ENCODE data around the gene NHEJ1. TPM values are rescaled to one million over a fixed set of nuclear protein-coding genes. Genes with fewer than 3 reads are reported as not detected.

NHEJ1 gene
- total RNA-seq, 4 donors from 2014 or later = 8.6 to 13.8 (median 11.9) TPM

GRCh38 chr2:219171231-219171651 lies 10.6 kb upstream of the NHEJ1 start:
- DNase-seq = peak; percentile 43 to 52
- Histone ChIP-seq H3K27ac (peak overlapping the region; percentile 44 to 67 (median 59)), H3K4me1 (peaks cover 9 to 22% of the 10 kb centered on the region in 2 donors), H3K9me3 (no peaks in the 10 kb centered on the region), H3K27me3 (no peaks in the 10 kb centered on the region), H3K4me3 (replicated peaks in 1 of 3) (no peak overlapping the region), H3K36me3 (peaks cover 30% of the 10 kb centered on the region in 2 donors)
- intact Hi-C loops (cut with DNase I) = no loop called here
- 39 to 49% methylated on average over 6 of the region's 6 CpGs for WGBS, 2 donors
- TF ChIP-seq, protein P1, sequence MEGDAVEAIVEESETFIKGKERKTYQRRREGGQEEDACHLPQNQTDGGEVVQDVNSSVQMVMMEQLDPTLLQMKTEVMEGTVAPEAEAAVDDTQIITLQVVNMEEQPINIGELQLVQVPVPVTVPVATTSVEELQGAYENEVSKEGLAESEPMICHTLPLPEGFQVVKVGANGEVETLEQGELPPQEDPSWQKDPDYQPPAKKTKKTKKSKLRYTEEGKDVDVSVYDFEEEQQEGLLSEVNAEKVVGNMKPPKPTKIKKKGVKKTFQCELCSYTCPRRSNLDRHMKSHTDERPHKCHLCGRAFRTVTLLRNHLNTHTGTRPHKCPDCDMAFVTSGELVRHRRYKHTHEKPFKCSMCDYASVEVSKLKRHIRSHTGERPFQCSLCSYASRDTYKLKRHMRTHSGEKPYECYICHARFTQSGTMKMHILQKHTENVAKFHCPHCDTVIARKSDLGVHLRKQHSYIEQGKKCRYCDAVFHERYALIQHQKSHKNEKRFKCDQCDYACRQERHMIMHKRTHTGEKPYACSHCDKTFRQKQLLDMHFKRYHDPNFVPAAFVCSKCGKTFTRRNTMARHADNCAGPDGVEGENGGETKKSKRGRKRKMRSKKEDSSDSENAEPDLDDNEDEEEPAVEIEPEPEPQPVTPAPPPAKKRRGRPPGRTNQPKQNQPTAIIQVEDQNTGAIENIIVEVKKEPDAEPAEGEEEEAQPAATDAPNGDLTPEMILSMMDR (IDR thresholded peaks at IDR 0.05) = peak; percentile 52 to 66 (median 60)
- TF ChIP-seq POLR2A (IDR thresholded peaks at IDR 0.05) = no peak

DNA sequence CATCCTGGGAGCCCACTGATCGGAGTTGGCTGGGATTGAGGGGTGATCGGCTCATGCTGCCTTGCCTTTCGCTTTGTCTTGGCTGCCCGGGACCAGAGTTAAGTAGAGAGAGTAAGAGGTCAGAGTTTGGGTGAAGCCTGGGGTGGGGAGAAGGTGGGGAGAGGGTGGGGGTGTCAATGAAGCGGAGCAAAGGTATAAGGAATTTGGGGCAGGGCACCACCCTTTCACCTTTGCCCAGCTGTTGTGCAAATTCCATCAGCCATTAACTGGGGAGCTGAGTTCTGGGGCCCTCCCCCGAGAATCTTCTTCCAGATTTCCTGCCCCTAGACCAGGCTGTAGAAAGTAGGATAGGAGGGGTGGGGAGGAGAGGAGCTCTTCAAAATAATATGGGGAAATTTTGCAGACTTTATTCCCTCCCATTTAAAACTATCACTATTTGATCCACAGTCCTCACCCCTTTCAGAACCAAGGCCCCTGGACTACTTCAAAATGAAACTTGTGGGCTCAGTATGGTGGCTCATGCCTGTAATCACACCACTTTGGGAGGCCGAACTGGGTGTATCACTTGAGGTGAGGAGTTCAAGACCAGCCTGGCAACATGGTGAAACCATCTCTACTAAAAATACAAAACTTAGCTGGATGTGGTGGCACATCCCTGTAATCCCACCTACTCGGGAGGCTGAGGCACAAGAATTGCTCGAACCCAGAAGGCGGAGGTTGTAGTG lies 9.5 kb upstream of the NHEJ1 start, which contains the start of gene SLC23A3:
Gene SLC23A3 (minus strand): TSS at position 100 of the 725 bp plus-strand sequence. CDS start 45 bp downstream, at position 55.
- Histone ChIP-seq H3K4me1 (peaks cover 0 to 15% of the 10 kb centered on the region in 2 donors), H3K4me3 (replicated peaks in 1 of 3) (no peak within 1 kb of the TSS), H3K36me3 (peaks cover 28 to 30% of the 10 kb centered on the region in 2 donors), H3K9me3 (no peaks in the 10 kb centered on the region), H3K27me3 (no peaks in the 10 kb centered on the region), H3K27ac (peak within 1 kb of the TSS in 1 of 3 donors; percentile 59)
- intact Hi-C loops (cut with DNase I) = loop anchor here (10.0 kb wide), 1 partner anchor 215 kb away; the partner anchor contains the start of gene DNPEP
- no peak for DNase-seq
- no peak for TF ChIP-seq POLR2A (IDR thresholded peaks at IDR 0.05)
- TF ChIP-seq, protein P1 (IDR thresholded peaks at IDR 0.05) = no peak
- WGBS, 2 donors = 85 to 90% methylated on average over 10 of the region's 10 CpGs

- no peaks in the 10 kb centered on the region for H3K9me3 ChIP-seq
- TF ChIP-seq POLR2A (IDR thresholded peaks at IDR 0.05) = no peak
- TF ChIP-seq, protein P1 (IDR thresholded peaks at IDR 0.05) = no peak
- no peak overlapping the region for H3K27ac ChIP-seq
- peaks cover 18 to 20% of the 10 kb centered on the region in 2 donors for H3K36me3 ChIP-seq
- no peaks in the 10 kb centered on the region for H3K27me3 ChIP-seq
- peaks cover 0 to 10% of the 10 kb centered on the region in 2 donors for H3K4me1 ChIP-seq
- H3K4me3 ChIP-seq (replicated peaks in 1 of 3) = no peak overlapping the region
- DNase-seq = no peak
- intact Hi-C loops (cut with DNase I) = loop anchor here (10.0 kb wide), 1 partner anchor 216 kb away; the partner anchor contains the start of gene DNPEP
Observed at GRCh38 chr2:219168932-219169331, 8.3 kb upstream of the NHEJ1 start.

DNA sequence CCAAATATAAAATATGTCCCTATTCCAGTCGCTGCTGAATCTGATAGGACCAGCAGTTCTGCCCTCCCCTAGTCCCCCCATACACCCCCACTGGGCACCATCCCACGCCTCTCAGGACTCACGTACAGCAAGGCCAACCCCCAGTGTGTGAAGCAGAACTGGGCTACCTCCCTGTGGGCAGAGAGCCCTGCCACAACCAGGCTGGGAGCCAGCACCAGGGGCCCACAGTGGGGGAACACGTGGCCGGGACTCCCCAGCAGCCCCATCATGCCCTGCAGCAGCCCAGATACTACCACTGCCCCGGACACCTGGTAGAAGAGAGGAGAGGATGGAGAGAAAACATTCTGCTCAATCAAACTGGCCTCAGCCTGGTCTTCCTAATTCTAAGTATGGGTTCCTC lies 7.9 kb upstream of the NHEJ1 start:
- no peak for DNase-seq
- H3K4me3 ChIP-seq (replicated peaks in 1 of 3) = no peak overlapping the region
- peaks cover 0 to 10% of the 10 kb centered on the region in 2 donors for H3K4me1 ChIP-seq
- H3K9me3 ChIP-seq = no peaks in the 10 kb centered on the region
- WGBS, 2 donors = 60 to 80% methylated on average over 3 to 6 of the region's 6 CpGs
- intact Hi-C loops (cut with DNase I) = loop anchor here (10.0 kb wide), 1 partner anchor 216 kb away; the partner anchor contains the start of gene DNPEP
- no peaks in the 10 kb centered on the region for H3K27me3 ChIP-seq
- TF ChIP-seq POLR2A (IDR thresholded peaks at IDR 0.05) = no peak
- TF ChIP-seq, protein P1 (IDR thresholded peaks at IDR 0.05) = no peak
- no peak overlapping the region for H3K27ac ChIP-seq
- peaks cover 14 to 16% of the 10 kb centered on the region in 2 donors for H3K36me3 ChIP-seq

DNA sequence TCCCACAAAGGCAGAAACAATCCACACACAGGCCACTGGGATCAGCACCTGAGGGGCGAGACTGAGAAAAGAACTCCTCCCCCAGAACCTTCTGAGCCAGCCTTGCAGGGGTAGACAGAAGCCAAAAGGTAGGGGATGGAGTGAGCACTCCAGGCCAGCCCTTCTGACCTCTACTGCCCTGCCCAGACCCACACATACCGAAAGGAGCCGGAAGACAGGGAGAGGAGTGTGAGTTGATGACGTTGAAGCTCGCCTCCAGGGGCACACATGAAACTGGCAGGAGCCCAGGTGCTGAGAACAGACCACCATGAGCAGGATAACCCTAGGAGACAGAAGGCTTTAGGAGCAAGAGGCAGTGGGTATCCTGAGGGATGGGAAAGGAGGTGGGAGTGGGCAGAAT lies 7.4 kb upstream of the NHEJ1 start:
- peaks cover 9 to 11% of the 10 kb centered on the region in 2 donors for H3K36me3 ChIP-seq
- H3K4me3 ChIP-seq (replicated peaks in 1 of 3) = no peak overlapping the region
- no peak for DNase-seq
- intact Hi-C loops (cut with DNase I) = loop anchor here (10.0 kb wide), 1 partner anchor 217 kb away; the partner anchor contains the start of gene DNPEP
- H3K9me3 ChIP-seq = no peaks in the 10 kb centered on the region
- WGBS, 2 donors = 70 to 71% methylated on average over 5 of the region's 5 CpGs
- no peaks in the 10 kb centered on the region for H3K27me3 ChIP-seq
- TF ChIP-seq, protein P1 (IDR thresholded peaks at IDR 0.05) = no peak
- TF ChIP-seq POLR2A (IDR thresholded peaks at IDR 0.05) = no peak
- peaks cover 0 to 10% of the 10 kb centered on the region in 2 donors for H3K4me1 ChIP-seq
- no peak overlapping the region for H3K27ac ChIP-seq
